DND-41 (cell line): ENCODE measurements around the gene DRAP1.

Experiments used
- CTCF ChIP-seq: IDR thresholded peaks from 2 replicates; pipeline ENCODE4 v1.5.1; 2012; ENCODE audit warnings: borderline replicate concordance, low read length, moderate library complexity, mild to moderate bottlenecking; ENCODE audit not compliant: poor library complexity, severe bottlenecking; ENCODE audit errors: extremely low read depth
- EZH2 ChIP-seq: IDR thresholded peaks from 3 replicates; pipeline ENCODE4 v1.6.1; 2012; ENCODE audit warnings: borderline replicate concordance, low read depth, mild to moderate bottlenecking, moderate library complexity, low read length, inconsistent platforms; ENCODE audit not compliant: severe bottlenecking

GRCh38 chr11:65919573-65920371 lies 546 bp downstream of the DRAP1 start:
- TF ChIP-seq EZH2 (no peak), CTCF (peak; percentile 10)
